Caco-2 (cell line): ENCODE results near the gene ACYP2. TPM values are rescaled to one million over a fixed set of nuclear protein-coding genes. Genes with fewer than 3 reads are reported as not detected.

Experiments
- BruUV-seq: library from RNA; stranded (reverse); fragments of 400-500 nt; replicated peaks from 2 replicates; lab custom pipeline; 2021; lab: Mats Ljungman, UMichigan
- CTCF ChIA-PET: fragments of 300-600 bp; sonication (Branson Sonifier 250); formaldehyde crosslinking; loops from one replicate; lab custom pipeline; 2022; ENCODE audit warnings: antibody characterized with exemption; lab: Charles Lee
- POLR2A ChIA-PET: fragments of 300-600 bp; sonication (Branson Sonifier 250); formaldehyde crosslinking; loops from one replicate; lab custom pipeline; 2022; ENCODE audit warnings: antibody characterized with exemption; lab: Charles Lee
- DNase-seq, 2 experiments: peaks; one replicate each; pipeline versions ENCODE4 v3.0.0 to v3.0.0-alpha.2; 2020 to 2022
- H3K27me3 ChIP-seq: replicated peaks from 2 replicates; pipeline ENCODE4 v1.6.0; 2011; ENCODE audit warnings: low read length; ENCODE audit not compliant: control insufficient read depth, insufficient read depth
- H3K36me3 ChIP-seq: 2 replicates; pipeline ENCODE4 v1.5.1; 2011; ENCODE audit warnings: low read length; ENCODE audit not compliant: control insufficient read depth, insufficient read depth
- H3K4me1 ChIP-seq: fragments of 250-450 bp; sonication (Bioruptor Pico); 2 replicates; pipeline ENCODE4 v1.5.1; 2020; ENCODE audit warnings: mild to moderate bottlenecking
- H3K4me3 ChIP-seq: 2 replicates; pipeline ENCODE4 v1.5.1; 2011; ENCODE audit warnings: low read depth, mild to moderate bottlenecking, control low read depth, low read length
- H3K9me3 ChIP-seq: fragments of 250-450 bp; sonication (Bioruptor Pico); 2 replicates; pipeline ENCODE4 v1.5.1; 2020; ENCODE audit warnings: mild to moderate bottlenecking, moderate library complexity
- H3K27ac Mint-ChIP-seq: one replicate; pipeline ENCODE4 v1.8.0; 2022; ENCODE audit warnings: mixed read lengths; ENCODE audit not compliant: unreplicated experiment
- H3K27me3 Mint-ChIP-seq: one replicate; pipeline ENCODE4 v1.8.0; 2022; ENCODE audit warnings: mixed read lengths; ENCODE audit not compliant: insufficient read depth, unreplicated experiment
- H3K36me3 Mint-ChIP-seq: one replicate; pipeline ENCODE4 v1.8.0; 2022; ENCODE audit warnings: mild to moderate bottlenecking, mixed read lengths; ENCODE audit not compliant: insufficient read depth, unreplicated experiment
- H3K4me1 Mint-ChIP-seq: one replicate; pipeline ENCODE4 v1.8.0; 2022; ENCODE audit warnings: low read depth, mixed read lengths; ENCODE audit not compliant: unreplicated experiment
- H3K4me3 Mint-ChIP-seq: one replicate; pipeline ENCODE4 v1.8.0; 2022; ENCODE audit warnings: mild to moderate bottlenecking, moderate library complexity, mixed read lengths; ENCODE audit not compliant: unreplicated experiment
- H3K9me3 Mint-ChIP-seq: one replicate; pipeline ENCODE4 v1.8.0; 2022; ENCODE audit warnings: mixed read lengths; ENCODE audit not compliant: unreplicated experiment
- intact Hi-C: fragments of 100-400 bp; cut with micrococcal nuclease; formaldehyde crosslinking; loops from one replicate; pipeline ENCODE4 v1.10.0; 2022; ENCODE audit not compliant: unreplicated experiment
- total RNA-seq: library from RNA; stranded (reverse); gene quantifications from 2 replicates; pipeline ENCODE4 v1.2.3, GENCODE V29; 2022
- TF ChIP-seq, protein P1 (sequence below), 2 experiments: fragments of 200-600 bp in 1 of 2; IDR thresholded peaks; 1 replicate in 1 of 2; 2 replicates in 1 of 2; pipeline versions ENCODE4 v1.5.1 to v1.8.0; 2011 to 2022; ENCODE audit warnings: antibody characterized with exemption in 1 of 2, control low read depth in 1 of 2, inconsistent platforms in 1 of 2, low read depth in 1 of 2, low read length in 1 of 2, mild to moderate bottlenecking in 1 of 2, moderate library complexity in 1 of 2; ENCODE audit not compliant: insufficient read depth in 1 of 2, severe bottlenecking in 1 of 2, unreplicated experiment in 1 of 2

ACYP2 gene
- total RNA-seq, 1 experiment from 2014 or later = 4.1 TPM

DNA sequence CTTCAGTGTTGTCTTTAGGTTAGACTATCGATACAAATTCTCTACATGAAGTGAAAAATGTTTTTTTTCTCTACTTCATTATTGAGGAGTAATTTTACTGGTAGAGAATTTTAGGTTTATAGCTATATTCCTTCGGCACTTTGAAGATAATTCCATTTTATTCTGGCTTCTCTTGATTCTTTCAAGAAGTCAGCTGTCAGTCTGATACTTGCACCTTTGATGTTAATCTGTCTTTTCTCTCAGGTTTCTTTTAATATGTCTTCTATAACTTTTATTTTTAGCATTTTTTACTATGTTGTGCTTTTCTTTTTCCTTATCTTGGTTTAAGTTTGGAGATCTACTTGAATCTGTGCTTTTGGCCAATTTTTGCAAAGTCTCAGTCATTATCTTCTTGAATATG lies 122.0 kb downstream of the ACYP2 start:
- Mint-ChIP-seq H3K36me3 (peaks cover 7% of the 10 kb centered on the region), H3K9me3 (peaks cover 20% of the 10 kb centered on the region), H3K27me3 (no peaks in the 10 kb centered on the region), H3K27ac (peak overlapping the region; percentile 2), H3K4me1 (peaks cover 10% of the 10 kb centered on the region), H3K4me3 (no peak overlapping the region)
- Histone ChIP-seq H3K4me1 (peaks cover 17% of the 10 kb centered on the region), H3K36me3 (no peaks in the 10 kb centered on the region; the same call in 1 of the 2 replicates), H3K9me3 (no peaks in the 10 kb centered on the region), H3K27me3 (no peaks in the 10 kb centered on the region), H3K4me3 (no peak overlapping the region)
- ChIA-PET POLR2A (no interaction called here), CTCF (no interaction called here)
- BruUV-seq = no TSS peak
- intact Hi-C loops = no loop called here
- TF ChIP-seq, protein P1, sequence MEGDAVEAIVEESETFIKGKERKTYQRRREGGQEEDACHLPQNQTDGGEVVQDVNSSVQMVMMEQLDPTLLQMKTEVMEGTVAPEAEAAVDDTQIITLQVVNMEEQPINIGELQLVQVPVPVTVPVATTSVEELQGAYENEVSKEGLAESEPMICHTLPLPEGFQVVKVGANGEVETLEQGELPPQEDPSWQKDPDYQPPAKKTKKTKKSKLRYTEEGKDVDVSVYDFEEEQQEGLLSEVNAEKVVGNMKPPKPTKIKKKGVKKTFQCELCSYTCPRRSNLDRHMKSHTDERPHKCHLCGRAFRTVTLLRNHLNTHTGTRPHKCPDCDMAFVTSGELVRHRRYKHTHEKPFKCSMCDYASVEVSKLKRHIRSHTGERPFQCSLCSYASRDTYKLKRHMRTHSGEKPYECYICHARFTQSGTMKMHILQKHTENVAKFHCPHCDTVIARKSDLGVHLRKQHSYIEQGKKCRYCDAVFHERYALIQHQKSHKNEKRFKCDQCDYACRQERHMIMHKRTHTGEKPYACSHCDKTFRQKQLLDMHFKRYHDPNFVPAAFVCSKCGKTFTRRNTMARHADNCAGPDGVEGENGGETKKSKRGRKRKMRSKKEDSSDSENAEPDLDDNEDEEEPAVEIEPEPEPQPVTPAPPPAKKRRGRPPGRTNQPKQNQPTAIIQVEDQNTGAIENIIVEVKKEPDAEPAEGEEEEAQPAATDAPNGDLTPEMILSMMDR (IDR thresholded peaks at IDR 0.05; ENCODE audit: insufficient read depth in 1 of 2, low read depth in 1 of 2, low read length in 1 of 2, severe bottlenecking in 1 of 2, unreplicated experiment in 1 of 2) = no peak
- DNase-seq = no peak

DNA sequence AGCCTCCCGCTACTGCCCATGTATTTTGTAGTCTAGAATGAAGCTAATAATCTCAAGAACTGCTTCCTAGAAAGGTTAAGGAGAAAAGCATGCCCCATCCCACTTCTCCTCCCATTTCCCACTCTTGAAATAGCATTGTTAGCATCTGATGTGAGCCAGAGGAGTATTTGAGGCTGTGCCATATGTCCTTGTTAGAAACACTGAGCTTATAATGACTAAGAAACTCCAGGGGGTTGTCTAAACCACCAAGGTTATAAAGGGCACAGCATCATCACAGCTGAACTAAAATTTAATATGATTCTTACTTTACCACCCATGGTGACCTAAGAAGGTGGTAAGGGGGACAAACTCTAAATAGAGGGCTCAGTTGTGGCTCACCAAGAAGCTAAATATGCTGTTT lies 124.0 kb downstream of the ACYP2 start:
- peaks cover under 1% of the 10 kb centered on the region for H3K4me1 Mint-ChIP-seq
- H3K9me3 Mint-ChIP-seq = peaks cover 15% of the 10 kb centered on the region
- H3K36me3 Mint-ChIP-seq = peaks cover 3% of the 10 kb centered on the region
- Histone ChIP-seq H3K9me3 (no peaks in the 10 kb centered on the region), H3K4me1 (peaks cover 6% of the 10 kb centered on the region), H3K4me3 (no peak overlapping the region), H3K36me3 (no peaks in the 10 kb centered on the region), H3K27me3 (no peaks in the 10 kb centered on the region)
- no TSS peak for BruUV-seq
- no peak overlapping the region for H3K4me3 Mint-ChIP-seq
- TF ChIP-seq, protein P1 (IDR thresholded peaks at IDR 0.05; ENCODE audit: insufficient read depth in 1 of 2, low read depth in 1 of 2, low read length in 1 of 2, severe bottlenecking in 1 of 2, unreplicated experiment in 1 of 2) = no peak
- no peak for DNase-seq
- CTCF ChIA-PET = interaction anchor here (1.0 kb wide), 1 partner anchor 40 kb away, joined by 3 read pairs; no protein-coding TSS in a partner anchor
- POLR2A ChIA-PET = no interaction called here
- intact Hi-C loops = no loop called here
- H3K27me3 Mint-ChIP-seq = no peaks in the 10 kb centered on the region
- H3K27ac Mint-ChIP-seq = no peak overlapping the region

DNA sequence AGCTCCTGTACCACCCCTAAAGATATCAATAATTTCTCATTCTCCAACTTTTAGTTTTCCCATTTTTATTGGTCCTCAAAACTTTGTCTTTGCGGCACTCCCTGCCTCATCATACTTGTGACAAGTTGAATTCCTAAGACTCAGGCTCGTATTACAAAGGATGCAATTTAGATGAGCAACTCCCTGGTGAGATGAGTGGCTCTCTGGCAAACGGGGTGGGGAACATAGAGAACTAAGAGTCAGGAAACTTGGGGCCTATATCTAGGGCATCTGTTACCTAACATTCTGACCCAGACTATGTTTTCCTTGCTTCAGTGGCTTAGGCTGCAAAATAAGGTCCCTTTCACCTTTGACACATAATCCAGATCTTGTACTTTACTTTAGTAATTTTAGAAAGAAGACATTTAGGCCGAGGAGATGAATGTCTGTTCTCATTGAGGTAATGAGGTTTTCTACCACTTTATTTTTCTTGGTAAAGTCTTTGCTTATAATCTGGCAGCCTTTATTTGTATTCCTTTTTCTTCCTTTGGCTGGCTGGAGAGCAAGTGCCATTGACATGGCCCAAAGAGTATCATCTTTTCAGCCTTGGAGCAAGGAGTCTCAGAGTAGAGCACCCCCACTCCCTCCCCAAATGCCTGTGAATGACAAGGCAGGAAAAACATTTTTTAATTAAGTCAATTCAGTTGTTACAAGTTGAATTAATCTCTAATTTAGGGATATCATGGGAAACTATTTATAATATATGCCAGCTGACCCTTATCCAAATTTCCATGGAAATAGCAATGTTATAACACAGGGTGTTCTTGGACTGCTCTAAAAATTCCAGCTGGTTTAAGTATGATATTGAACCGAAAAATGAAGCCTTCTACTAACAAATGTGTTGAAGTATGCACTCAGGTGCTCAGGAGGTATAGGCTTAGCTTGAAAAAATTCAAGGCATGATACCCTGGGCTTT lies 125.4 kb downstream of the ACYP2 start:
- H3K4me3 Mint-ChIP-seq = no peak overlapping the region

More for the DNA sequence above, 125.4 kb downstream of the ACYP2 start:
- H3K4me3 ChIP-seq = no peak overlapping the region
- intact Hi-C loops = no loop called here
- Mint-ChIP-seq H3K27me3 (no peaks in the 10 kb centered on the region), H3K36me3 (no peaks in the 10 kb centered on the region), H3K9me3 (peaks cover 16% of the 10 kb centered on the region), H3K4me1 (no peaks in the 10 kb centered on the region), H3K27ac (no peak overlapping the region)
- no peaks in the 10 kb centered on the region for H3K36me3 ChIP-seq
- TF ChIP-seq, protein P1 (IDR thresholded peaks at IDR 0.05; ENCODE audit: insufficient read depth in 1 of 2, low read depth in 1 of 2, low read length in 1 of 2, severe bottlenecking in 1 of 2, unreplicated experiment in 1 of 2) = no peak
- BruUV-seq = no TSS peak
- no peaks in the 10 kb centered on the region for H3K27me3 ChIP-seq
- ChIA-PET POLR2A (no interaction called here), CTCF (no interaction called here)
- H3K9me3 ChIP-seq = no peaks in the 10 kb centered on the region
- no peak for DNase-seq
- H3K4me1 ChIP-seq = no peaks in the 10 kb centered on the region
